AG09319 (cell line): ENCODE data around the gene PPDPF.

Source experiments
- DNase-seq: peaks from one replicate; pipeline ENCODE4 v3.0.0-alpha.2; 2010; ENCODE audit warnings: low read depth; ENCODE audit errors: extremely low read depth
- CTCF ChIP-seq: IDR thresholded peaks from 2 replicates; pipeline ENCODE4 v1.5.1; 2011; ENCODE audit warnings: low read depth, mild to moderate bottlenecking, inconsistent platforms, low read length, moderate library complexity

The PPDPF gene

GRCh38 chr20:63546956-63547724 is 26.6 kb downstream of the PPDPF start:
- TF ChIP-seq CTCF, result no peak
- DNase-seq, result no peak

GRCh38 chr20:63547725-63548480 is 27.3 kb downstream of the PPDPF start, which contains the start of gene SRMS:
Gene SRMS, minus strand, starts transcription at chr20:63547749. Its CDS starts 286 bp downstream, at chr20:63547463.
- no peak for DNase-seq

GRCh38 chr20:63548542-63548941 is 28.0 kb downstream of the PPDPF start:
- no peak for TF ChIP-seq CTCF

More at GRCh38 chr20:63547725-63548480, 27.3 kb downstream of the PPDPF start, which contains the start of gene SRMS:
- no peak for TF ChIP-seq CTCF

GRCh38 chr20:63549019-63549418 is 28.5 kb downstream of the PPDPF start:
- no peak for TF ChIP-seq CTCF
- DNase-seq, result no peak

More at GRCh38 chr20:63548542-63548941, 28.0 kb downstream of the PPDPF start:
- no peak for DNase-seq

- TF ChIP-seq CTCF, result no peak
- no peak for DNase-seq
Observed at GRCh38 chr20:63549679-63550282, 29.2 kb downstream of the PPDPF start.

- TF ChIP-seq CTCF, result no peak
- no peak for DNase-seq
Observed at GRCh38 chr20:63551068-63551467, 30.5 kb downstream of the PPDPF start.
